ENCODE measurements around the gene ATF7IP.
"Not testable (repeated sequence)": the region's sequence is repeated elsewhere in the genome, so short reads cannot be mapped to it uniquely, and the experiment has no call there.

ATF7IP gene
- total RNA-seq: 95.6 to 510 (median 285) reads per million in 9 experiments

- peak; percentile 93 to 95 (median 93) for DNase-seq
- H3K9me3 Mint-ChIP-seq: no peaks in the 10 kb centered on the region
- H3K36me3 Mint-ChIP-seq (ENCODE audit: insufficient read depth): peaks cover 40% of the 10 kb centered on the region
- peak within 1 kb of the TSS; percentile 94 to 98 for H3K27ac Mint-ChIP-seq
- no peaks in the 10 kb centered on the region for H3K27me3 Mint-ChIP-seq
- ATAC-seq (replicated peaks): peak; percentile 80
- peak within 1 kb of the TSS; percentile 67 to 80 for H3K4me3 Mint-ChIP-seq
- peaks cover 13 to 39% of the 10 kb centered on the region in 2 donors for H3K4me1 Mint-ChIP-seq (ENCODE audit: low read depth in 2 of 2)
Measured at GRCh38 chr12:14365294-14366208, at the start of gene ATF7IP. Gene ATF7IP (plus strand): TSS chr12:14365682. CDS start chr12:14423916, 58,234 bp downstream.

DNA sequence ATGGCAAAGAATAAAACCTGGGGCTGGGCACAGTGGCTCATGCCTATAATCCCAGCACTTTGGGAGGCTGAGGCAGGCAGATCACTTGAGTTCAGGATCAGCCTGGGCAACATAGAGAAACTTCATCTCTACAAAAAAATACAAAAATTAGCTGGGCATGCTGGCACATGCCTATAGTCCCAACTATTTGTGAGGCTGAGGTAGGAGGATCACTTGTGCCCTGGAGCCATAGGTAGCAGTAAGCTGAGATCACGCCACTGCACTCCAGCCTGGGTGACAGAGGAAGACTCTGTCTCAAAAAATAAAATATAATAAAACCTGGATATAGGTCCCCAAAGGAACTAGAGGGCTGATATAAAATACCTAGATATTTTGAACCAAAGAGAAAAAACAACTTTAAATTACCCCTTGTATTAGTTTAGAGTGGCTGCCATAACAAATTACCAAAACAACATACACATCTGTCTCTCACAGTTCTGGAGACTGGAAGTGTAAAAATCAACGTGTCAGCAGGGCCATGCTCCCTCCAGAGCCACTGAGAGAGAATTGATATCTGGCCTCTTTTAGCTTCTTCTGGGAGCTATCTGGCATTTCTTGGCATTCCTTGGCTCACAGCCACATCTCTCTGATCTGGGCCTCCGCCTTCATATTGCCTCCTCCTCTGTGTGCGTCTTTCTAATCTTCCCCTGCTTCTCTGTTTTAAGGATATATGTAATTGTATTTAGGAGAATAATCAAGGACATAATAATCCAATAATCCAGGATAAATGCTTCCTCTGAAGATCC, 47.9 kb upstream of the ATF7IP start:
- no peaks in the 10 kb centered on the region for H3K27me3 Mint-ChIP-seq
- ATAC-seq (replicated peaks): no peak
- no peaks in the 10 kb centered on the region for H3K36me3 Mint-ChIP-seq (ENCODE audit: insufficient read depth)
- H3K4me3 Mint-ChIP-seq: no peak overlapping the region
- DNase-seq: no peak
- no peaks in the 10 kb centered on the region for H3K9me3 Mint-ChIP-seq
- H3K4me1 Mint-ChIP-seq (ENCODE audit: low read depth in 2 of 2): no peaks in the 10 kb centered on the region
- no peak overlapping the region for H3K27ac Mint-ChIP-seq

DNA sequence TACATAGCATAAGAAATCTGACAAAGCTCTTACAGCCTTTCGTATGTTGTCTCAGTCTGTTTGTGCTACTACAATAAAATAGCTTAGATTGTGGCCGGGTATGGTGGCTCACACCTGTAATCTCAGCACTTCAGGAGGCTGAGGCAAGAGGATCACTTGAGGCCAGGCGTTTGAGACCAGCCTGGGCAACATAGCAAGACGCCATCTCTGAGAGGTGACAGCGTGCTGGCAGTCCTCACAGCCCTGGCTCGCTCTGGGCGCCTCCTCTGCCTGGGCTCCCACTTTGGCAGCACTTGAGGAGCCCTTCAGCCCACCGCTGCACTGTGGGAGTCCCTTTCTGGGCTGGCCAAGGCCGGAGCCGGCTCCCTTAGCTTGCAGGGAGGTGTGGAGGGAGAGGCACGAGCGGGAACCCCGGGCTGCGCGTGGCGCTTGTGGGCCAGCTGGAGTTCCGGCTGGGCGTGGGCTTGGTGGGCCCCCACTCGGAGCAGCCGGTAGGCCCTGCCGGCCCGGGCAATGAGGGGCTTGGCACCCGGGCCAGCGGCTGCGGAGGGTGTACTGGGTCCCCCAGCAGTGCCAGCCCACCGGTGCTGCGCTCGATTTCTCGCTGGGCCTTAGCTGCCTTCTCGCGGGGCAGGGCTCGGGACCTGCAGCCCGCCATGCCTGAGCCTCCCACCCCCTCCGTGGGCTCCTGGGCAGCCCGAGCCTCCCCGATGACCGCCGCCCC, 45.6 kb upstream of the ATF7IP start:
- not testable (repeated sequence) for H3K27ac Mint-ChIP-seq; DNase-seq; ATAC-seq (replicated peaks); H3K9me3 Mint-ChIP-seq; H3K36me3 Mint-ChIP-seq (ENCODE audit: insufficient read depth); H3K4me1 Mint-ChIP-seq (ENCODE audit: low read depth in 2 of 2); H3K4me3 Mint-ChIP-seq; H3K27me3 Mint-ChIP-seq

GRCh38 chr12:14322403-14322802, 43.1 kb upstream of the ATF7IP start:
- Mint-ChIP-seq H3K9me3 (no peaks in the 10 kb centered on the region), H3K27me3 (no peaks in the 10 kb centered on the region), H3K36me3 (ENCODE audit: insufficient read depth) (no peaks in the 10 kb centered on the region), H3K4me3 (no peak overlapping the region), H3K27ac (no peak overlapping the region), H3K4me1 (ENCODE audit: low read depth in 2 of 2) (no peaks in the 10 kb centered on the region)
- no peak for DNase-seq
- ATAC-seq (replicated peaks): no peak

DNA sequence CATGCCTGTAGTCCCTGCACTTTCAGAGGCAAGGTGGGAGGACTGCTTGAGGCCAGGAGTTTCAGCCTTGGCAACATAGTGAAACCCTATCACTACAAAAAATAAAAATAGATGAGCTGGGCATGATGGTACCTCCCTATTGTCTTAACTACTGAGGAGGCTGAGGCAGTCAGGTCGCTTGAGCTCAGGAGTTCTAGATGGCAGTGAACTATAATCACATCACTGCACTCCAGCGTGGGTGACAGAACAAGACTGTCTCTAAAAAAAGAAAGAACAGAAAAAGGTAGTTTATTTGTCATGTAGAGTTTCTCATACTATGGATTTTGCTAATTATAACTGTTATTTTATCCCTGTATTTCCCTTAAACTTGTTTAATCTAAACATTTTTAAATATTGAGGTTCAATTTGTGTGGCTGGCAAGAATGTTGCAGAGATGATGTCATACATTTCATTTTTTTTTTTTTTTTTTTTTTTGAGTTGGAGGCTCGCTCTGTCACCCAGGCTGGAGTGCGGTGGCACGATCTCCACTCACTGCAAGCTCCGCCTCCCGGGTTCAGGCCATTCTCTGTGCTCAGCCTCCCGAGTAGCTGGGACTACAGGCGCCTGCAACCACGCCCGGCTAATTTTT, 39.7 kb upstream of the ATF7IP start:
- H3K4me3 Mint-ChIP-seq: no peak overlapping the region
- no peaks in the 10 kb centered on the region for H3K36me3 Mint-ChIP-seq (ENCODE audit: insufficient read depth)
- no peak for DNase-seq
- no peaks in the 10 kb centered on the region for H3K9me3 Mint-ChIP-seq
- no peaks in the 10 kb centered on the region for H3K4me1 Mint-ChIP-seq (ENCODE audit: low read depth in 2 of 2)
- H3K27ac Mint-ChIP-seq: no peak overlapping the region
- no peak for ATAC-seq (replicated peaks)
- no peaks in the 10 kb centered on the region for H3K27me3 Mint-ChIP-seq

DNA sequence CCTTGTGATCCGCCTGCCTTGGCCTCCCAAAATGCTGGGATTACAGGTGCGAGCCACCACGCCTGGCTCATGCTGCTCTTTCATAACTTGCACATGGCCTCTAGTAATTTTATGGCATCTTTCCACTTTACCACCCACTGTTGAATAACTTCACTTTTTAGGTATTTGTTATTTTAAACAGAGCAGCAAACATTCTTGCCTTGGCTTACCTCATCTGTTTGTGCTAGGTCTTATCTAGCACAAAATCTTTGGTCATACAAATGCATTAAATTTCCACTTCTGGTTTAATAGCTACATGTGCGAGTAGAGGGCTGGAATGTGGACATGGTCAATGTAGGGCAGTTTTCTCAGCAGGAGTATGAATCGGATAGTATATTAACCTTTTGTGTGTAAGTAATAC, 38.8 kb upstream of the ATF7IP start:
- ATAC-seq (replicated peaks) (no peak), DNase-seq (no peak)
- Mint-ChIP-seq H3K4me3 (no peak overlapping the region), H3K9me3 (no peaks in the 10 kb centered on the region), H3K27ac (no peak overlapping the region), H3K27me3 (no peaks in the 10 kb centered on the region), H3K36me3 (ENCODE audit: insufficient read depth) (no peaks in the 10 kb centered on the region), H3K4me1 (ENCODE audit: low read depth in 2 of 2) (no peaks in the 10 kb centered on the region)

DNA sequence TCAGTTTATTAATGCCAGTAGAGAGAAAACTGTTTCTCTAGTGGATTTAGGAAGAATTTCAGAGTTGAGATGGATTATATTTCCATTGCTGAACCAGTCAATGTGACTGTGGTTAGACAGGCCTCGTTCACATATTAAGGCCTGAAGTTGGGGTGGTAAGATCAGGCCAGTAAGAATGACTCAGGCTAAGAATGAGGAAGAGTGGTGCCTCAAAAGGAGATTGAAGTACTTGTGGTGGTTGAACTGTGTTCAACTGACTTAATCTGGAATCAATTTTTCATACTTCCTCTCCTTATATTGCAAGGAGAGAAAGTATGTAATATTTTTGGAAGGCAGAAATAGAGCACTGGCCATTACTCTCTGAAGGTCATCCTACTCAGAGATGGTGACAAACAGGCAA, 37.8 kb upstream of the ATF7IP start:
- H3K4me3 Mint-ChIP-seq: no peak overlapping the region
- H3K4me1 Mint-ChIP-seq (ENCODE audit: low read depth in 2 of 2): no peaks in the 10 kb centered on the region
- no peak for ATAC-seq (replicated peaks)
- H3K27ac Mint-ChIP-seq: no peak overlapping the region
- H3K9me3 Mint-ChIP-seq: no peaks in the 10 kb centered on the region
- DNase-seq: no peak
- no peaks in the 10 kb centered on the region for H3K27me3 Mint-ChIP-seq
- H3K36me3 Mint-ChIP-seq (ENCODE audit: insufficient read depth): no peaks in the 10 kb centered on the region

DNA sequence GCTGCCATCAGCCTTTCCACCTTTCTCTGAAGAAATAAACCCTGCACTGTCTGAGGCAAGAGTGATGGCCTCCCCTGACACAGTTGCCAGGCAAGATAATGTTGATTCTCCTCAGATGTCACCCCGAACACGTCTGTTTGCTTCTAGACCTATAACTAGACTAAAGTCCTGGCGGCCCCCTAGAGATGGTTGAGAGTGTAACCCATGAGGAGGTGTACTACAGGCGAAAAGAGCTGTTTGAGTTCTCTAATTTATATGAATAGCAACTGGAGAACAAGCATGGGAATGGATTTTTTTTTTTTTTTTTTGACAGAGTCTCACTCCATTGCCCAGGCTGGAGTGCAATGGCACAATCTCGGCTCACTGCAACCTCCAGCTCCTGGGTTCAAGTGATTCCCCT, 33.0 kb upstream of the ATF7IP start:
- Mint-ChIP-seq H3K27me3 (no peaks in the 10 kb centered on the region), H3K4me3 (no peak overlapping the region), H3K4me1 (ENCODE audit: low read depth in 2 of 2) (no peaks in the 10 kb centered on the region), H3K9me3 (peaks cover 0 to 2% of the 10 kb centered on the region in 2 donors), H3K27ac (no peak overlapping the region), H3K36me3 (ENCODE audit: insufficient read depth) (no peaks in the 10 kb centered on the region)
- DNase-seq: no peak
- ATAC-seq (replicated peaks): no peak

GRCh38 chr12:14340371-14340770, 25.1 kb upstream of the ATF7IP start:
- no peak for DNase-seq
- ATAC-seq (replicated peaks): no peak
- Mint-ChIP-seq H3K27me3 (no peaks in the 10 kb centered on the region), H3K4me3 (no peak overlapping the region), H3K36me3 (ENCODE audit: insufficient read depth) (no peaks in the 10 kb centered on the region), H3K27ac (no peak overlapping the region), H3K4me1 (ENCODE audit: low read depth in 2 of 2) (no peaks in the 10 kb centered on the region), H3K9me3 (peaks cover 6 to 20% of the 10 kb centered on the region in 2 donors)

GRCh38 chr12:14351524-14351923, 14.0 kb upstream of the ATF7IP start:
- H3K9me3 Mint-ChIP-seq: peaks cover 7 to 15% of the 10 kb centered on the region in 2 donors
- H3K27ac Mint-ChIP-seq; H3K36me3 Mint-ChIP-seq (ENCODE audit: insufficient read depth); DNase-seq; H3K27me3 Mint-ChIP-seq; H3K4me1 Mint-ChIP-seq (ENCODE audit: low read depth in 2 of 2); ATAC-seq (replicated peaks); H3K4me3 Mint-ChIP-seq: not testable (repeated sequence)

DNA sequence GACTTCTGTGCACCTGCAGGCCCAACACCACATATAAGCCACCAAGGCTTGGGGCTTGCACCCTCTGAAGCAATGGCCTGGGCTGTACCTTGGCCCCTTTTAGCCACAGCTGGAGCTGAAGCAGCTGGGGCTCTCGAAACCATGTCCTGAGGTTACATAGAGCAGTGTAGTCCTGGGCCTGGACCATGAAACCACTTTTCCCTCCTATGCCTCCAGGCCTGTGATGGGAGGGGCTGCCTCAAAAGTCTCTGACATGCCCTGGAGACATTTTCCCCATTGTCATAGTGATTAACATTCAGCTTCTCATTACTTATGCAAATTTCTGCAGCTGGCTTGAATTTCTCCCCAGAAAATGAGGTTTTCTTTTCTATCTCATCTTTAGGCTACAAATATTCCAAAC, 13.4 kb upstream of the ATF7IP start:
- H3K27me3 Mint-ChIP-seq; H3K27ac Mint-ChIP-seq; H3K4me3 Mint-ChIP-seq; ATAC-seq (replicated peaks); H3K36me3 Mint-ChIP-seq (ENCODE audit: insufficient read depth); H3K4me1 Mint-ChIP-seq (ENCODE audit: low read depth in 2 of 2); DNase-seq: not testable (repeated sequence)
- peaks cover 7 to 15% of the 10 kb centered on the region in 2 donors for H3K9me3 Mint-ChIP-seq

DNA sequence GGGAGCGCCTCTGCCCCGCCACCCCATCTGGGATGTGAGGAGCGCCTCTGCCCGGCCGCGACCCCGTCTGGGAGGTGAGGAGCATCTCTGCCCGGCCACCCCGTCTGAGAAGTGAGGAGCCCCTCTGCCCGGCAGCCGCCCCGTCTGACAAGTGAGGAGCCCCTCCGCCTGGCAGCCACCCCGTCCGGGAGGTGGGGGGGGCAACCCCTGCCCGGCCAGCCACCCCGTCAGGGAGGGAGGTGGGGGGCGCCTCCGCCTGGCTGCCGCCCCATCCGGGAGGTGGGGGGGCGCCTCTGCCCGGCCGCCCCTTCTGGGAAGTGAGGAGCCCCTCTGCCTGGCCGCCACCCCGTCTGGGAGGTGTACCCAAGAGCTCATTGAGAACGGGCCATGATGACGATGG, 10.8 kb upstream of the ATF7IP start:
- not testable (repeated sequence) for H3K27me3 Mint-ChIP-seq; DNase-seq; H3K4me1 Mint-ChIP-seq (ENCODE audit: low read depth in 2 of 2); ATAC-seq (replicated peaks); H3K36me3 Mint-ChIP-seq (ENCODE audit: insufficient read depth); H3K4me3 Mint-ChIP-seq; H3K27ac Mint-ChIP-seq
- H3K9me3 Mint-ChIP-seq: peaks cover 7 to 15% of the 10 kb centered on the region in 2 donors

DNA sequence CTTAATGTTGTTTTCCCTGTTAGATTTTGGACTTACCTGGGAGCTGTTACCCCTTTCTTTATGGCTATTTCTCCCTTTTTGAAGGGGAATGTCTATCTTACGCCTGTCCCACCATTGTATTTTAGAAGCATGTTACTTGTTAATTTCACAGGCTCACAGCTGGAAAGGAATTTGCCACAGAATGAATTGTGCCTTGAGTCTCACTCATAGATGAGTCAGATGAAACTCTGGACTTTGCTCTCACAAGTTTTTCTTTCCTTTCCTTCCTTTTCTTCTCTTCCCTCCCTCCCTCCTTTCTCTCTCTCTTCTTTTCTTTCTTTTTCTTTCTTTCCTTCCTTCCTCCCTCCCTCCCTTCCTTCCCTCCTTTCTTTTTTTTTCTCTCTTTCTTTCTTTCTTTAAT, 9.3 kb upstream of the ATF7IP start:
- Mint-ChIP-seq H3K36me3 (ENCODE audit: insufficient read depth) (no peaks in the 10 kb centered on the region), H3K4me1 (ENCODE audit: low read depth in 2 of 2) (no peaks in the 10 kb centered on the region), H3K27ac (peak overlapping the region in 1 of 2 donors; percentile 77), H3K4me3 (no peak overlapping the region), H3K27me3 (no peaks in the 10 kb centered on the region), H3K9me3 (peaks cover 0 to 2% of the 10 kb centered on the region in 2 donors)
- no peak for DNase-seq
- ATAC-seq (replicated peaks): no peak

Data from effector memory CD8-positive, alpha-beta T cell (primary cell).